ENCODE data around the gene CDS2.

Gene CDS2

DNA sequence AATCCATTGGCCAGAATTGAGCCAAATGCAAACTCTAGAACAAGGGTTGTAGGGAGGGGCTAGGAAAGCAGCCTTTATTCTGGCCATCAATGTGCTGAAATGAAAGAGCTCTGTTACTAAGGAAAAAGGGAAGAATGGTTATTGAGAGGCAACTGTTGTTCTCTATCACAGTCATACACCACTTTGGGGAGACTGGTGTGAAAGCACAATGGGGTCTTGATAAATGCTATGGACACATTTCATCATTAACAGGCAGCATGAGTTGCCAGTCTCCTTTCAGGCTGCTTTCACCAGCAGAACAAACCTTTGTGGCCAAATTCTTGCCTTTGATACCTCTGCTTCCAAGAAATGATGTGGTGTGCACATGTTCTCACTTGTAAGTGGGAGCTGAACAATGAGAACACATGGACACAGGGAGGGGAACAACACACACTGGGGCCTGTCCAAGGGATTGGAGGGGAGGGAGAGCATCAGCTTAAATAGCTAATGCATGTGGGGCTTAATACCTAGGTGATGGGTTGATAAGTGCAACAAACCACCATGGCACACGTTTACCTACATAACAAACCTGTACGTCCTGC is 86.2 kb downstream of the CDS2 start:
- no peak for TF ChIP-seq ZFX (IDR thresholded peaks at IDR 0.05; ENCODE audit: borderline replicate concordance)
- TF ChIP-seq, protein P1, sequence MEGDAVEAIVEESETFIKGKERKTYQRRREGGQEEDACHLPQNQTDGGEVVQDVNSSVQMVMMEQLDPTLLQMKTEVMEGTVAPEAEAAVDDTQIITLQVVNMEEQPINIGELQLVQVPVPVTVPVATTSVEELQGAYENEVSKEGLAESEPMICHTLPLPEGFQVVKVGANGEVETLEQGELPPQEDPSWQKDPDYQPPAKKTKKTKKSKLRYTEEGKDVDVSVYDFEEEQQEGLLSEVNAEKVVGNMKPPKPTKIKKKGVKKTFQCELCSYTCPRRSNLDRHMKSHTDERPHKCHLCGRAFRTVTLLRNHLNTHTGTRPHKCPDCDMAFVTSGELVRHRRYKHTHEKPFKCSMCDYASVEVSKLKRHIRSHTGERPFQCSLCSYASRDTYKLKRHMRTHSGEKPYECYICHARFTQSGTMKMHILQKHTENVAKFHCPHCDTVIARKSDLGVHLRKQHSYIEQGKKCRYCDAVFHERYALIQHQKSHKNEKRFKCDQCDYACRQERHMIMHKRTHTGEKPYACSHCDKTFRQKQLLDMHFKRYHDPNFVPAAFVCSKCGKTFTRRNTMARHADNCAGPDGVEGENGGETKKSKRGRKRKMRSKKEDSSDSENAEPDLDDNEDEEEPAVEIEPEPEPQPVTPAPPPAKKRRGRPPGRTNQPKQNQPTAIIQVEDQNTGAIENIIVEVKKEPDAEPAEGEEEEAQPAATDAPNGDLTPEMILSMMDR (IDR thresholded peaks at IDR 0.05): no peak
- no peak overlapping the region for H3K27ac ChIP-seq

DNA sequence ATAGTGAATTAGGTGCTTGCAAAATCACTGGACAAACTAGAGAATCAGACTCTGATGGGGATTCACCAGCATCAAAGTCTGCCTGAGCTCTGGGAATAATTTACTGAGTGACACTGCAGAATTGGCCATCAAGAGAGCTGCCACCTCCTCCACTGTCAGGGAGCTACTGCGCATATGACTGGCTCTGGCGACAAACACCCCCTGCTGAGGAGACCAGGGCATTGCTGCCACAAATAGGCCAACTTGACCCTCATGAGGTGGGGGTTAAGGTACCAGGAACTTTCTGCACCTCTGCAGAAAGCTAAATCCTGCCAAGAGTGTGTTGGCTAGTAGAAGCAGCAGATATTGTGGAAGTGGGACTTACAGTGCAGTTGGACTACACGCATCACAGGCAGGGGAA is 88.0 kb downstream of the CDS2 start:
- H3K27ac ChIP-seq: no peak overlapping the region
- TF ChIP-seq ZFX (IDR thresholded peaks at IDR 0.05; ENCODE audit: borderline replicate concordance): no peak

DNA sequence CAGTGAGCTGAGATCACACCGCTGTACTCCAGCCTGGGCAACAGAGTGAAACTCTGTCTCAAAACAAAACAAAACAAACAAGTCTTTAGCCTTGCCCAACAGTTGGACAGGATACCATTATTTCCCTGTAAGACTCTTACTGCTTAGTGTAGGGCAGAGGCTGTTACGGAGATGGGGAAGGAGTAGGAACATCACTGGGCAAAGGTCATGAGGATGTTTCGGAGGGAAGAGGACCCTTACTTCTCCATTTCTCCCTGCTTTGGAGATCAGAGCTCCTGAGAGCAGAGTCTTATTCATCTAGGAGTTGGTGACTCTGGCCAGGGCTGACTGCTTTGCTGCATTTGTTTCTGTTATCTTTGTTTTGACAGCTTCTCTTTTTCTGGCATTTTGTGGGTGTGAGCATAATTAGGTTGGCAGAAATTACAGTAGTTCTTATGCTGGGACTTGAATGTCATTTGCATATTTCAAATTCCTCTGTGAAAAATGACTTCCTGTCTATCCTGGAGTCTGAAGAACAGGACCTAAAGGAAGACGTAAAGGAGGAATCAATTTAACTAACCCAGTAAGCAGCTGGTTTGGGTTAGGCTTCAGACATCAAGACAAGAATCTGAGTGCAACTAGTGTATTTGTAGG is 89.0 kb downstream of the CDS2 start:
- no peak overlapping the region for H3K27ac ChIP-seq
- no peak for TF ChIP-seq ZFX (IDR thresholded peaks at IDR 0.05; ENCODE audit: borderline replicate concordance)
- TF ChIP-seq, protein P1 (IDR thresholded peaks at IDR 0.05): no peak

DNA sequence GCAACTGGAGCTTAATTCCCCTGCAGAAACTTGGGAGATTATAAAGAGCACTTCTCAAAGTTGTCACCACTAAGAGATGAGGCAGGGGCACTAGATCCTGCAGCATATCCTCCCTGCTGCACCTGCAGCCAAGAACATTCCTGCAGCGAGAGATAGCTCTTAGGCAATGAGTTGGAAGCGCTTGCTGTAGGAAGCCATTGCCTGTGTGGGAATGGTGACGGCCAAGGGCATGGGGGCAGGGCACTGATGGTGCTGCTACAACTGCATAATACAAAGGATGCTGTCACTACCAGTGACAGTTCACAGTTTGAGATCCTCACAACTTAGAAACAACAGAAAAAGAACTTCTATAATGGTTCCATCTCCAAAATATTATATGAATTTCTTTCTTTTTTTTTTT is 89.9 kb downstream of the CDS2 start:
- H3K27ac ChIP-seq: no peak overlapping the region
- TF ChIP-seq, protein P1 (IDR thresholded peaks at IDR 0.05): no peak
- no peak for TF ChIP-seq ZFX (IDR thresholded peaks at IDR 0.05; ENCODE audit: borderline replicate concordance)

DNA sequence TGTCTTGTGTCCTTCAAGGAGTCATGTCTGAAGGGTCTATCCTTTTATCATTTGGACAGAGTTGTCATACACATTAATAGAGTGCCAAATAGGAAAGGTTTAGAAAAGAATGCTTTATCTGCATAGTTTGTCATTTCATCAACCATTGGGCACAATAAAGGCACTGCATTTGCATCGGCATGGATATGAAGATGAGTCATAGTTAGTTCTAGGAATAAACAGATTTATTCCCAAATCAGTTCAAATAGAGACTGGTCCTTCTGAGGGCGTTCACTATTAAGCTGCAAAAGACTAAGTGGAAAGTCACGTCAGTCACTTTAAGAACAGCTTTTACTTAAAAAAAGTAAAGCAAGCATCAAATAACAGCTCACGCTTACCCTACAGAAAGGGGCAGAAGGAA is 90.8 kb downstream of the CDS2 start:
- TF ChIP-seq, protein P1 (IDR thresholded peaks at IDR 0.05): no peak
- no peak for TF ChIP-seq ZFX (IDR thresholded peaks at IDR 0.05; ENCODE audit: borderline replicate concordance)

DNA sequence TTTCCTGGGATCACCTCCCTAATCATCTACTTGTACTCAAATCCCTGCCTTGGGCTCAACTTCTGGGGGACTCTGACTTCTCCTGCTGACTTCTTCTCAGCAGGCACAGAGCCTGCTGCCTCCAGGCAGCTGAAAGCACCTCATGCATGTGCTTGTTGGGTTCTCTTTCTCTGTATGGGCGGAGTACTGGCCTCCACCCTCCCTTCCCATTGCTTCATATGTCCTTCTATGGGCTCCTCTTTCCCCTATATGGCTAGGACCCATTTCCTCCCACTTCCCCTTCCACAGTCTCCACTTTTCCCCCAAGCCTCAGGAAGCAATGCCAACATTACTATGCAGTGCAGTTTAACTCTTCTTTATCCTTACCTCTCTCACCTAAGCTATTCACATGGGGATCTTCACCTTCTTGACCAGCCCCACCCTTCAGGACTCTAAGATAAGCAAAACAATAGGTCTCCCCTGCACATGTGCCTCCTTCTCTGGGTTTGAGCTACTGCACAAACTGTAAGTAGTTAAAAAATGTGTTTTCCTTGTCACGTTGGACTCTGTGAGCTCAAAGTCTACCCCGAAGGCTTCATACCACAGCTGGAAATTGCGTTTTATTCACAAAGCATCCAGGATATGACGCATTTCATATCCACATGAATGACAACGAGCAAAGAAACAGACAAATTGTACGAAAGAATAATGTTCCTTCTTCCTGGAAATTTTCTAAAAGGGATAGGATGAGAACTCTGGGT is 93.7 kb downstream of the CDS2 start:
- TF ChIP-seq ZFX (IDR thresholded peaks at IDR 0.05; ENCODE audit: borderline replicate concordance): no peak
- TF ChIP-seq, protein P1 (IDR thresholded peaks at IDR 0.05): no peak
- no peak overlapping the region for H3K27ac ChIP-seq

More for the DNA sequence above, 90.8 kb downstream of the CDS2 start:
- H3K27ac ChIP-seq: no peak overlapping the region

DNA sequence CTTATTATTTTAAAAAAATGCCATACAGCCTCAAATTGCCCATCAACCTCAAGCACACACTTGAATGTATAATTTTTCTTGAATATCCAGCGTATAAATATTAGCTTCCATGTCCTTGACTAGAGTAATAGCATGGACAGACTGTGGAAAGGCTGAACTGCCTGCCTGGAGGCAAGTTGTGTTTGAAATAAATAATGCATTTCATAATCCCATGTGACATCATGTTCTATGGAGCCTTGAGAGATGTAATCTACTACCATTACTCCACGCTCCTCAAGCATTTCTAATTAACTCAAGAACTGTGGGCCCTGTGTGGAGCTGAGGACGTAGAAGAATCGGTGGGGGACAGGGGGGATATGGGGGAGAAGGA is 94.2 kb downstream of the CDS2 start:
- TF ChIP-seq, protein P1 (IDR thresholded peaks at IDR 0.05): no peak
- no peak for TF ChIP-seq ZFX (IDR thresholded peaks at IDR 0.05; ENCODE audit: borderline replicate concordance)
- H3K27ac ChIP-seq: no peak overlapping the region

All from 22Rv1 (cell line).